GM06990 (cell line): ENCODE data around the gene ZNF655.
"Not testable (repeated sequence)": the region's sequence is repeated elsewhere in the genome, so short reads cannot be mapped to it uniquely, and the experiment has no call there.

ENCODE experiments used
- DNase-seq: peaks from one replicate; pipeline ENCODE4 v3.0.0-alpha.2; 2011; ENCODE audit not compliant: insufficient read length; ENCODE audit errors: extremely low read depth
- H3K27me3 ChIP-seq: replicated peaks from 2 replicates; pipeline ENCODE4 v1.6.0; 2011; ENCODE audit warnings: low read length; ENCODE audit not compliant: control insufficient read depth, insufficient read depth
- H3K36me3 ChIP-seq: 2 replicates; pipeline ENCODE4 v1.5.1; 2011; ENCODE audit warnings: low read length; ENCODE audit not compliant: control insufficient read depth, insufficient read depth
- H3K4me3 ChIP-seq: replicated peaks from 2 replicates; pipeline ENCODE4 v1.5.1; 2011; ENCODE audit warnings: low read depth, mild to moderate bottlenecking, control low read depth, low read length
- CTCF ChIP-seq: IDR thresholded peaks from 2 replicates; pipeline ENCODE4 v1.5.1; 2011; ENCODE audit warnings: low read length, control low read depth, mild to moderate bottlenecking, inconsistent platforms; ENCODE audit not compliant: insufficient read depth, poor library complexity, severe bottlenecking

ZNF655 gene

GRCh38 chr7:99562114-99562784, 3.8 kb downstream of the ZNF655 start:
- peaks cover 8% of the 10 kb centered on the region for H3K36me3 ChIP-seq
- TF ChIP-seq CTCF, result no peak
- H3K27me3 ChIP-seq, result no peaks in the 10 kb centered on the region
- no peak for DNase-seq
- no peak overlapping the region for H3K4me3 ChIP-seq

DNA sequence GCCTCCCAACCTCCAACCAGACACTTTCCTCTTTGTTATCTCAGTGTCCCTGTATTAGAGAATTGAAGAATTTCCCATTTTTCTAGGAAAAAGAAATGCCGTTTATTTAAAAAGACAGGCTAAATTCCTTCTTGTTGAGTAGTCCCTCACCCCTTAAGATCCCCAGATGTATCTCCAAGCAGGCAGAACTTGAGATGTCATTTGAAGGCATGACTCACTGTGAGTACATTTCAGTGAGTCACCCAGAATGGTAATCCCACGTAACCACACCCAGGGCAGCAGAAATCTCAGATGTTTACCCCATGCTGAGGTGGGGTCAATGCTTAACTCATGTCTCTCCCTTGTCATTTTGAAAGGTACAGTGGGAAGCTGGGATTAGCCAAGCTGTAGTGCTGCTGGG, 4.4 kb downstream of the ZNF655 start:
- H3K4me3 ChIP-seq, result no peak overlapping the region
- TF ChIP-seq CTCF, result no peak
- DNase-seq, result no peak
- no peaks in the 10 kb centered on the region for H3K27me3 ChIP-seq
- H3K36me3 ChIP-seq, result peaks cover 8% of the 10 kb centered on the region

- H3K36me3 ChIP-seq, result peaks cover 10% of the 10 kb centered on the region
- H3K4me3 ChIP-seq, result no peak overlapping the region
- no peak for TF ChIP-seq CTCF
- H3K27me3 ChIP-seq, result no peaks in the 10 kb centered on the region
- no peak for DNase-seq
These were observed 5.2 kb downstream of the ZNF655 start for GRCh38 chr7:99563650-99564049.

- not testable (repeated sequence) for DNase-seq, H3K4me3 ChIP-seq, H3K27me3 ChIP-seq
- H3K36me3 ChIP-seq, result peaks cover 11% of the 10 kb centered on the region
These were observed 10.3 kb downstream of the ZNF655 start for GRCh38 chr7:99568770-99569169.

DNA sequence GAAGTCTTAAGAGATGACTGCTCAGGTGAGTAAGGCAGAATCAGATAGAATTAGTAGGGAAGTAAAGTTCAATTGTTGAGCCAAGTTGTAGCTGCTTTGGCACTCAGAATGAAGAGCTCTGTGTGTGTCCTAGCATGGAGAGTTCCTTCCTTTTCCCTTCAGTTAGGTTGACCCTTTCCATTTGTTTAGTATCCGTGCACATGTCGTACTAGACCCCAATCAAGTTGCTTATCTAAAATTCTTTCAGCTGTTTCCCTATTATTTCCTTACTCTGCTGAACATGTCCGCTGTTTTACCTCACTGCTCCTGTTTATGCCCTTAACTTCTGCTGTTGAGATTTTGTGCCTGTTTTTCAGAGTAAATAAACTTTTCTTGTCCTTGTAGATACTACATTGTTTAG, 13.3 kb downstream of the ZNF655 start:
- no peak for DNase-seq
- TF ChIP-seq CTCF, result no peak
- H3K36me3 ChIP-seq, result peaks cover 10% of the 10 kb centered on the region
- H3K27me3 ChIP-seq, result no peaks in the 10 kb centered on the region
- H3K4me3 ChIP-seq, result no peak overlapping the region

GRCh38 chr7:99573257-99573656, 14.8 kb downstream of the ZNF655 start:
- peaks cover 10% of the 10 kb centered on the region for H3K36me3 ChIP-seq
- H3K4me3 ChIP-seq, result no peak overlapping the region
- DNase-seq, result no peak
- no peak for TF ChIP-seq CTCF
- no peaks in the 10 kb centered on the region for H3K27me3 ChIP-seq
